GM18519 (cell line): ENCODE measurements around the gene RBL2.
A peak's percentile ranks its signal among the peaks of the same experiment; 100 is the strongest.

Experiments used
- ATAC-seq: cut with Tn5 transposase; IDR thresholded peaks from one replicate; pipeline ENCODE4 v1.9.1; 2021; ENCODE audit warnings: mild to moderate bottlenecking, moderate library complexity; ENCODE audit not compliant: unreplicated experiment, low FRiP score

The RBL2 gene

DNA sequence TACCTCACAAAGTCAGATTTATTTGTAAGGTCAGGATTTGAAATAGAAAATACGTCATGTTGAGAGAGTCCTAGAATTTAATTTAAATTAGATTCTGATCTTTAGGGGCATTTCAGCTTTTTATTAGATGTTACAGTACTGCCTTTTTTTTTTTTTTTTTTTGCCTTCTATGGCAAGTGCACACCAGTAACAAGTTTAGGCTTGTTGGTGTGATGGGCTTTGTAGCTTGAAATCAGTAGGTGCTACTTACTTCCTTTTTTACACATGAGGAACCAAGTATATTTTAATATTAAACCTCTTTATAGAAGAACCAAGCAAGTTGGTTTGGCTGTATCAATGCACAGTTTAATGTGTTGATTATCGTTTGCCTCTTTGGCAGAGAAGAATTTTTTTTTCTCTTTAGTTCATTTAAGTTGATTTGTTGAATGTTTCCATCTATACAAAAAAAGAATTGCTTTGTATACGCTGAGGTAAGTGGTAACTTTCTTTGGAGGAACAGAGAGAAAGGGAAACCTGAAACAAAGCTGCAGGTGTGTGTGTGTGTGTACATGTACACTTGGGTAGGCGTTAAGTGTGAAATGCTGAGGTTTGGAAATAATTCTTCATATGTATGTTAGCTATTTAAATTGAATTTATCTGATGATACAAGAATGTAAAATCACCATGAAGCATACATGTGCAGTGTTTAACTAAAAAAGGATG, 15.7 kb downstream of the RBL2 start:
- ATAC-seq: no peak

DNA sequence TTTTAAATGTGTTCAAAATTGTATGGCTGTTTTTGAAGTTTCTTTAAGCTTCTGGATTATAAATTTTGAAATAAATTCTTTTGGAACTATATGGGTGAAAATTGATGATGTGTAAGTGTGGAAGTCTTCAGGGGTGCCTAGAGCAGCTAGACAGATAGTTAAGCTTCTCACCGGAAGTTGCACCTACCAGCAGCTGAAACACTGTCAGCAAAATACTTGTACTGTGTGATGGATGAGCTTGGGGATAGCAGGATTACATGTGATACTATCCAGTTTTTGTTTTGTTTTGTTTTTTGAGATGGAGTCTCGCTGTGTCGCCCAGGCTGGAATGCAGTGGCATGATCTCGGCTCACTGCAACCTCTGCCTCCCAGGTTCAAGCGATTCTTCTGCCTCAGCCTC, 19.7 kb downstream of the RBL2 start:
- ATAC-seq: no peak

DNA sequence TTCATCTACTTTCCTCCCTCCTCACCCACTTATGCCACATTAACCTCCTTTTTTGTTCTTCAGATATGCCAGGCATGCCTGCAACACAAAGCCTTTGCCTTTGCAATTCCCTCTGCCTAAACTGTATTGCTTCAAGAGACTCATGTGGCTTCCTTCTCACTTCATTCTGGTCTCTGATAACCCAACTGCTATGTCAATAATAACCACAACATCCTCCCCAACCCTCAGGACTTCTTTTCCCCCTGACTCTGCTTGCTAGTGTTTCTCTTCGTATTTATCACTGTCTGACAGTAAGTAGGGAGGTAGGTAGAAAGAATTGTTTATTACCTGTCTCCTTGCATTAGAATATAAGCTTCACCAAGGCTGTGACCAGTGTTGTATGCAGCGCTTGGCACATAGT, 22.4 kb downstream of the RBL2 start:
- no peak for ATAC-seq

DNA sequence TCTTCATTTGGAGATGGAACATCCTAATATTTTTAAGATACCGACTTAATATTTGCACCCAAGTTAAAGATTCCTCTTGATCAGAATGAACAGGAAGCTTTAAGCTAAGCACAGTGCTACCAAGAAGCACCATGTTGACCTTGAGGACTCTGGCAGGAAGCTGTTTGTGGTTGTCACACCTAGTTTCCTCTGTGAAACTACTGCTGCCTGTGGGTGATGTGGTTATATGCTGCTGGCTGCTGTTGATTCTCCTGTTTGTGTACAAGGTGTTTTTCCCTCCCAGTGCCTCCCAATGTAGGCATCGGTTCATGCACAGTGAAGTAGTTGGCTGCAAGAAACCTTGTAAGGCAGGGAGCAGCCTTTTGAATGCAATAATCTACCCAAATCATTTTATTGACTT, 23.4 kb downstream of the RBL2 start:
- ATAC-seq: peak; percentile 100

DNA sequence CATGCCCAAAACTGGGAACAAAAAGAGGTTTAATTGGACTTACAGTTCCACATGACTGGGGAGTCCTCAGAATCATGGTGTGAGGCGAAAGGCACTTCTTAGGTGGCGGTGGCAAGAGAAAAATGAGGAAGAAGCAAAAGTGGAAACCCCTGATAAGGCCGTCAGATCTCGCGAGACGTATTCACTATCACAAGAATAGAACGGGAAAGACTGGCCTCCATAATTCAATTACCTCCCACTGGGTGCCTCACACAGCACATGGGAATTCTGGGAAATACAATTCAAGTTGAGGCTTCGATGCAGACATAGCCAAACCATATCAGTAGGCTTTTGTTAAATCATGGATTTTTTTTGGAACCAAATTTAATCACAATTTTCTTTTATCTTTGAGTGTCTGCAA, 24.4 kb downstream of the RBL2 start:
- ATAC-seq: no peak

DNA sequence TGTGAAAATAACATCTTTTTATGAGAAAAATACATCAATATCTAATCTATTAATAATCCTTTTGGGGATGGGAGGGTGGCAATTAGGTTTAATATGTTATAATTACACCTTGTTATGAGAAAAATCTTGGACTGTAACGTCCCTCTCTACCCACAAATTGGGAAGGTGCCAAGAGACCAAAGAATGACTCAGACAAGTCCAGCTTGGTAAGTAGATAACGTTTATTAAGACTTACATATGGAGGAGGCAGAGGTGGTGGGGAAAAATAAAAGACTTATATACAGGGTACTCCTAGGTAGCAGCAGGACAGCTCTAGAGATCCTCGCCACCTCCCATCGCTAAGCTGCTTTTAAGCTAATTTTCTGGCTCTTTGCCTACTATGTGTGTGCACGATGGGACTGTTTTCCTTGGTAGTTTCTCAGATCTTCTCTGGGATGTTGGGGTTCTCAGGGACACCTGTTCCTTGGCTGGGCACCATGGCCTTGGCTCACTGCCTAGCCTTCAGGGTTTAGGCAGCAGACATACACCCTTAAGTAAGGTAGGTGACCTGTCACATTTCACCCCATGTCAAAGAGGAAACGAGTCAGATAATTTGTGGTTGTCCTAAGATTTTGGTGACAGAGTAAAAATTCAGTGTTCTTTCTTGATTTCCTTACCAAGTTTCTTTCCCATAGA, 31.5 kb downstream of the RBL2 start:
- ATAC-seq: no peak

- ATAC-seq: no peak
These were observed 42.6 kb downstream of the RBL2 start for GRCh38 chr16:53476867-53477266.

DNA sequence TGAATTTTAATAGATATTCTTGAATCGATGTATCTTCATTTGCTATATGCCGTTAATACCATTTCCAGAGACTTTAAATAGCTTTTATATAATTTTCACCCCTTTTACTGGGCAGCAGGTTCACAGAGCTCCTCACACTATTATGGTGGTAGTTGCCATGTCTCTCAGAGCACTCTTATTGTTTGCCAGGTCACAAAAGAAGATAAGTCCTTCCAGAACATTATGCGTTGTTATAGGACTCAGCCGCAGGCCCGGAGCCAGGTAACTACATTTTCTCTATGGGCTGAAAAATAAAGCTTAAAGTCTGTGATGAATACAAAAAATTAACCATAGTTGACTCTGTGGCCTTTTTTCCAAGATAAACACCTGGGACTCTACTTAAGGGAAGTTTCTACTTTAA, 44.7 kb downstream of the RBL2 start:
- ATAC-seq: no peak

GRCh38 chr16:53480394-53480793, 46.1 kb downstream of the RBL2 start:
- no peak for ATAC-seq

DNA sequence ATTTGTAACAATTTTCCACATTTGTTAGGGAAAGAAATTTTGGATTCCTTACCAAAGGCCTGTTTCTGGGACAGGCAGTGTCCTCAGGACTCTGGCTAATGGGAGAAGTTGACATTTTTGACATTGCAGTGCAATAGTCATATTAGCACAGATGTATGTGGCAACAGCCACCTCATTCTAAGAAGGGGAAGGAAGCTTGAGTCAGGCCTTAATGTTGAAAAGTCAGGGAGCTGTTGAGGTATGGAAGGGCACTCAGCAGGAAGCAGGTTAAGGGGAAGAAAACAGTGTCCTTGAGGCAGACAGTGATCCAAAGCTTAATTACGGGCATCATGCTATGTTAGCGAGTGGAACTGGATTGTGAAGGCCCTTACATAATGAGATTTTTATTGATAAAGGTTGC, 47.9 kb downstream of the RBL2 start:
- ATAC-seq: no peak

- ATAC-seq: no peak
These were observed 50.3 kb downstream of the RBL2 start for GRCh38 chr16:53484542-53484941.

DNA sequence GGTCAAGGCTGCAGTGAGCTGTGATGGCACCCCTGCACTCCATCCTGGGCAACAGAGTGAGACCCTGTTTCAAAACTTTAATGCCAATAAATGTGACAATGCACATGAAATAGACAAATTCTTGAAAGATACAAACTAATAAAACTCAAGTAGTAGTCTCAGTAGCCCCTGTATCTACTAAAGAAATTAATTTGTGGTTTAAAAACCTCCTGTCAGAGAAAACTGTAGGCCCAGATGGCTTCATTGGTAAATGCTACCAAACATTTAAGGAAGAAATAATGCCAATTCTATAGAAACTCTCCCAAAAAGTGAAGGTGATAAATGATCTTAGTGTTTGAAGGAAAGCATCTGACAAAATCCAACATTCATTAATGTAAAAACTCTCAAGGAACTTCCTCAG, 52.0 kb downstream of the RBL2 start:
- no peak for ATAC-seq

GRCh38 chr16:53489755-53490154, 55.5 kb downstream of the RBL2 start:
- ATAC-seq: no peak

- ATAC-seq: no peak
These were observed 58.2 kb downstream of the RBL2 start for GRCh38 chr16:53492503-53492902.

DNA sequence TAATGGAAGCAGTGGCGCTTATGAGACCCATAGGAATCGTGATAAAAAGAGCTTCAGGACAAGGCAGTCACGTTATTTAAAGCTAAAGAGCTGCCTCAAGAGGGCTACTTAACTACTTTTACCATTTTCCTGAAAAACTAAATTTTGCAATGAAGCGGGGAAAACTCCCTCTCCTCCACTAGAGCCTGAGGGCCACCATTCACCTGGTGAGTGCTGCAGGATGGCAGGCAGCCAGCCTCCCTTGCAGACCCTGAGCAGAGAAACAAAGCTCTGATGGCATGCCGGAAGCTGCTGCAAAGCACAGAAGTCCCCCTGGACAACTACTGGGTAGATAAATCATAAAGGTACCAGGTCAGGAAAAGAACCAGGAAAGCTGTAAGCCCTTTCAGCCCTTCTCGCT, 60.4 kb downstream of the RBL2 start:
- ATAC-seq: no peak

DNA sequence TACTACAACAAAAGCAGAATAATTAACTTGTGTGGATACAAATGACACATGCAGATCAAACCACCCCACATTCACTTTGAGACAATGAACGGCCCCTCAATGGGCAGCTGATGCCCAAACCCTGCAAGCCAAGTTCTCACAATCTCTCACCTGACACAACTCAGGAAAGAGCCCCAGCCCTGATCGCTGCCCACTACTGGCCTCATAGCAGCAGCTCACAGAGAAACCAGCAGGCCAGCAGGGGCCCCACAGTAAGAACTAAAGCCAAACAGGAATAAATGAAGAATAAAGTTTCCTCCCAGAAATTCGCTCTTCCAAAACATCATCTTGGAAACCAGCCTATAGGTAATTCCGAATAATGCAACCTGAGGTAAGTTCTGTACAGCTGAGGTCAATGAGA, 61.1 kb downstream of the RBL2 start:
- no peak for ATAC-seq

- no peak for ATAC-seq
These were observed 64.7 kb downstream of the RBL2 start for GRCh38 chr16:53498984-53499383.

DNA sequence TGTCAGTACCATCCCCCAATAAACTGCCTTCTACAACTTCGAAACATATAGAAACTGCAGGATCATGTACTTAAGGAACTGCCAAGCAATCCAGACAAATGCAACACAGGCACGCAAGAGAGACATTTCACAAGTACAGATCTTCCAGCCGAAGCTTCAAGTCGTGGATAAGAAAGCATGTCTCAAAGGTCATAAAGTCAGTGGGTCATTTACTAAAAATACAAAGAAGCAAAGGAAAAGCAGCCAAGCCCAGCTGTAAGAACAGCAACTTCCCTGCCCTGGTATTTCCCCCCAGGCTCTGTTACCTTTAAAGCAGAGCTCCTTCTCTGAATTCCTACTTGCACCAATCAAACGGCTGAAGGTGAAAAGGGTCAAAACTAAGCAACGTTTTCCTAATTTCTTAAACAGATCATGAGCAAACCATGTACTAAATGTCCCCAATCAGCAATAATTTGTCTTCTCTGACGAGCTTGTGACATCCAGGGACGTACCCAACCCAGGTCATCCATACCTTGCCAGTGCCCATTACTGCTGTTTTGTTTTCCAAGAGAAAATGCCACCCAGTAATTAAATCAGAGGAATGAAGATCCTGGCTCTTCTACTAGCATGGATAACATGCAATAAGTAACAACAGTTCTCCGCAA, 67.1 kb downstream of the RBL2 start:
- ATAC-seq: no peak

GRCh38 chr16:53502331-53503269, 68.3 kb downstream of the RBL2 start, which contains the start of gene AKTIP:
Gene AKTIP, minus strand, starts transcription at chr16:53503209. Its CDS starts 2,950 bp downstream, at chr16:53500259.
- ATAC-seq: peak; percentile 17

GRCh38 chr16:53503270-53503923, 69.1 kb downstream of the RBL2 start:
- peak; percentile 94 for ATAC-seq
